ENCODE measurements around the gene DHRSX. TPM values are rescaled to one million over a fixed set of nuclear protein-coding genes. Genes with fewer than 3 reads are reported as not detected.
"Not testable (repeated sequence)": the region's sequence is repeated elsewhere in the genome, so short reads cannot be mapped to it uniquely, and the experiment has no call there.

Gene DHRSX
- total and polyA plus RNA-seq, 10 of the 15 experiments (the other 5 are each of a cell fraction or from before 2014, with no cell fraction given), result 1.7 to 39.5 (median 16.5) TPM

DNA sequence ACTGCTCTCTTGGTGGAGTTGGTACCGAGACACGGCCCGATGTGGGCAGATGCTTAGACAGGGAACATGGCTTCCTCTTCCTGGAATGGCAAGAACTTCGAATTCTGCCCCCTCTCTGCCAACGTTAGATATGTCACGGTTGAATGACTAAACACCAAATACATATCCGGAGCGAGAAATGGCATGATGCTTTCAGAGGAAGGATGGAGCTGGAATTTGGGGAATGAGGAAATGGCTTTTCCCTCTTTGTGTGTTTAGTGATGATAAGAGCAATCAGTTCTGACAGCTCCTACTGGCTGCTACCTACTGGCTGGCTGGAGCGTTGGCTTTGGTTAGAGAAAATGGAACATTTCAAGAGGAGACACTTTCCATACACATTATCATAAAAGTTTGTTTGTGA lies 140.0 kb downstream of the DHRSX start (continued):
- TF ChIP-seq, protein P1, sequence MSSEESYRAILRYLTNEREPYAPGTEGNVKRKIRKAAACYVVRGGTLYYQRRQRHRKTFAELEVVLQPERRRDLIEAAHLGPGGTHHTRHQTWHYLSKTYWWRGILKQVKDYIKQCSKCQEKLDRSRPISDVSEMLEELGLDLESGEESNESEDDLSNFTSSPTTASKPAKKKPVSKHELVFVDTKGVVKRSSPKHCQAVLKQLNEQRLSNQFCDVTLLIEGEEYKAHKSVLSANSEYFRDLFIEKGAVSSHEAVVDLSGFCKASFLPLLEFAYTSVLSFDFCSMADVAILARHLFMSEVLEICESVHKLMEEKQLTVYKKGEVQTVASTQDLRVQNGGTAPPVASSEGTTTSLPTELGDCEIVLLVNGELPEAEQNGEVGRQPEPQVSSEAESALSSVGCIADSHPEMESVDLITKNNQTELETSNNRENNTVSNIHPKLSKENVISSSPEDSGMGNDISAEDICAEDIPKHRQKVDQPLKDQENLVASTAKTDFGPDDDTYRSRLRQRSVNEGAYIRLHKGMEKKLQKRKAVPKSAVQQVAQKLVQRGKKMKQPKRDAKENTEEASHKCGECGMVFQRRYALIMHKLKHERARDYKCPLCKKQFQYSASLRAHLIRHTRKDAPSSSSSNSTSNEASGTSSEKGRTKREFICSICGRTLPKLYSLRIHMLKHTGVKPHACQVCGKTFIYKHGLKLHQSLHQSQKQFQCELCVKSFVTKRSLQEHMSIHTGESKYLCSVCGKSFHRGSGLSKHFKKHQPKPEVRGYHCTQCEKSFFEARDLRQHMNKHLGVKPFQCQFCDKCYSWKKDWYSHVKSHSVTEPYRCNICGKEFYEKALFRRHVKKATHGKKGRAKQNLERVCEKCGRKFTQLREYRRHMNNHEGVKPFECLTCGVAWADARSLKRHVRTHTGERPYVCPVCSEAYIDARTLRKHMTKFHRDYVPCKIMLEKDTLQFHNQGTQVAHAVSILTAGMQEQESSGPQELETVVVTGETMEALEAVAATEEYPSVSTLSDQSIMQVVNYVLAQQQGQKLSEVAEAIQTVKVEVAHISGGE (CRISPR knock-in tag; IDR thresholded peaks at IDR 0.05), result no peak
- TF ChIP-seq, protein P2, sequence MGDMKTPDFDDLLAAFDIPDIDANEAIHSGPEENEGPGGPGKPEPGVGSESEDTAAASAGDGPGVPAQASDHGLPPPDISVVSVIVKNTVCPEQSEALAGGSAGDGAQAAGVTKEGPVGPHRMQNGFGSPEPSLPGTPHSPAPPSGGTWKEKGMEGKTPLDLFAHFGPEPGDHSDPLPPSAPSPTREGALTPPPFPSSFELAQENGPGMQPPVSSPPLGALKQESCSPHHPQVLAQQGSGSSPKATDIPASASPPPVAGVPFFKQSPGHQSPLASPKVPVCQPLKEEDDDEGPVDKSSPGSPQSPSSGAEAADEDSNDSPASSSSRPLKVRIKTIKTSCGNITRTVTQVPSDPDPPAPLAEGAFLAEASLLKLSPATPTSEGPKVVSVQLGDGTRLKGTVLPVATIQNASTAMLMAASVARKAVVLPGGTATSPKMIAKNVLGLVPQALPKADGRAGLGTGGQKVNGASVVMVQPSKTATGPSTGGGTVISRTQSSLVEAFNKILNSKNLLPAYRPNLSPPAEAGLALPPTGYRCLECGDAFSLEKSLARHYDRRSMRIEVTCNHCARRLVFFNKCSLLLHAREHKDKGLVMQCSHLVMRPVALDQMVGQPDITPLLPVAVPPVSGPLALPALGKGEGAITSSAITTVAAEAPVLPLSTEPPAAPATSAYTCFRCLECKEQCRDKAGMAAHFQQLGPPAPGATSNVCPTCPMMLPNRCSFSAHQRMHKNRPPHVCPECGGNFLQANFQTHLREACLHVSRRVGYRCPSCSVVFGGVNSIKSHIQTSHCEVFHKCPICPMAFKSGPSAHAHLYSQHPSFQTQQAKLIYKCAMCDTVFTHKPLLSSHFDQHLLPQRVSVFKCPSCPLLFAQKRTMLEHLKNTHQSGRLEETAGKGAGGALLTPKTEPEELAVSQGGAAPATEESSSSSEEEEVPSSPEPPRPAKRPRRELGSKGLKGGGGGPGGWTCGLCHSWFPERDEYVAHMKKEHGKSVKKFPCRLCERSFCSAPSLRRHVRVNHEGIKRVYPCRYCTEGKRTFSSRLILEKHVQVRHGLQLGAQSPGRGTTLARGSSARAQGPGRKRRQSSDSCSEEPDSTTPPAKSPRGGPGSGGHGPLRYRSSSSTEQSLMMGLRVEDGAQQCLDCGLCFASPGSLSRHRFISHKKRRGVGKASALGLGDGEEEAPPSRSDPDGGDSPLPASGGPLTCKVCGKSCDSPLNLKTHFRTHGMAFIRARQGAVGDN (IDR thresholded peaks at IDR 0.05), result no peak

DNA sequence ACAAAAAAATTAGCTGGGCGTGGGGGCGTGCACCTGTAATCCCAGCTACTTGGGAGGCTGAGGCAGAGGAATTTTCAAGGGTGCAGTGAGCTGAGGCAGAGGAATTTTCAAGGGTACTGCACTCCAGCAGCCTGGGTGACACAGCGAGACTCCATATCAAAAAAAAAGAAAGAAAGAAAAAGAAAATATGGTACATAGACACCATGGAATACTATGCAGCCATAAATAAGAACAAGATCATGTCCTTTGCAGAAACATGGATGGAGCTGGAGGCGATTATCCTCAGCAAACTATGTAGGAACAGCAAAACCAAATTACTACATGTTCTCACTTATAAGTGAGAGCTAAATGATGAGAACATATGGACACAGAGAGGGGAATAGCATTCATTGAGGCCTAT lies 141.3 kb downstream of the DHRSX start:
- SMC1A ChIA-PET (ENCODE audit: uncharacterized antibody, unreplicated experiment); H4K20me1 ChIP-seq (ENCODE audit: control insufficient read depth, insufficient read depth); H3K9ac ChIP-seq (ENCODE audit: control insufficient read depth, insufficient read depth, low read length); H3K4me1 ChIP-seq (ENCODE audit: control insufficient read depth, insufficient read depth, low read length); CTCF ChIA-PET; FAIRE-seq; BruUV-seq (replicated peaks); ATAC-seq; RAD21 ChIA-PET (ENCODE audit: unreplicated experiment); H3K36me3 ChIP-seq (ENCODE audit: control insufficient read depth in 2 of 2, insufficient read depth in 2 of 2, low read length in 1 of 2); H3K4me3 ChIP-seq; H3K79me2 ChIP-seq (ENCODE audit: control insufficient read depth, insufficient read depth, low read length); intact Hi-C loops (cut with micrococcal nuclease; ENCODE audit: unreplicated experiment); H3K9me3 ChIP-seq (replicated peaks; ENCODE audit: control insufficient read depth, insufficient read depth, low read length); H3K27ac ChIP-seq (ENCODE audit: control insufficient read depth, insufficient read depth); in situ Hi-C loops (cut with MboI); POLR2A ChIA-PET; DNase-seq (ENCODE audit: low read depth, low spot score); H2AFZ ChIP-seq (ENCODE audit: control insufficient read depth, low read depth, low read length); H3K4me2 ChIP-seq (ENCODE audit: control insufficient read depth, insufficient read depth); H3K27me3 ChIP-seq (replicated peaks in 1 of 2; ENCODE audit: control insufficient read depth in 2 of 2, insufficient read depth in 2 of 2, low read length in 1 of 2): not testable (repeated sequence)
- WGBS (ENCODE audit: insufficient coverage, insufficient replicate concordance, low lambda C conversion rate, missing lambda C conversion rate), result 96% methylated on average over 4 of the region's 4 CpGs
